K562 (cell line): ENCODE results near the gene PRDM4. TPM values are rescaled to one million over a fixed set of nuclear protein-coding genes. Genes with fewer than 3 reads are reported as not detected.

Experiments
- CBFB ChIP-seq: sonication (generic); formaldehyde crosslinking; IDR thresholded peaks from 2 replicates; pipeline ENCODE4 v1.4.0; 2020; ENCODE audit warnings: mild to moderate bottlenecking, missing genetic modification reagents
- CBX2 ChIP-seq: fragments of 200-600 bp; sonication (generic); IDR thresholded peaks from one replicate; pipeline ENCODE4 v1.6.1; 2012; ENCODE audit warnings: mild to moderate bottlenecking, low read length, inconsistent platforms; ENCODE audit not compliant: insufficient read depth, poor library complexity, severe bottlenecking
- GTF2E2 ChIP-seq: fragments of 200-800 bp; sonication (Bioruptor generic); IDR thresholded peaks from 2 replicates; pipeline ENCODE4 v1.6.1; 2016; ENCODE audit warnings: missing genetic modification characterization, missing compliant biosample characterization
- JUN ChIP-seq, 2 experiments: sonication (generic) in 1 of 2; formaldehyde crosslinking in 1 of 2; IDR thresholded peaks; 2 replicates each; pipeline versions ENCODE4 v1.6.1 to v1.8.0; 2012 to 2022; ENCODE audit warnings: borderline replicate concordance in 2 of 2, mild to moderate bottlenecking in 2 of 2, improper control_type of control experiment in 1 of 2, low read depth in 1 of 2, low read length in 1 of 2, missing genetic modification reagents in 1 of 2
- L3MBTL2 ChIP-seq: fragments of 450-650 bp; IDR thresholded peaks from 2 replicates; pipeline ENCODE4 v1.6.1; 2016; ENCODE audit warnings: mild to moderate bottlenecking, moderate library complexity
- NFIC ChIP-seq: fragments of 450-650 bp; IDR thresholded peaks from 2 replicates; pipeline ENCODE4 v1.6.1; 2017; ENCODE audit warnings: mild to moderate bottlenecking, inconsistent platforms
- POLR2B ChIP-seq: fragments of 450-650 bp; IDR thresholded peaks from 2 replicates; pipeline ENCODE4 v1.6.1; 2018; ENCODE audit warnings: low read depth; ENCODE audit not compliant: partially characterized antibody
- RBM14 ChIP-seq: fragments of 200-400 bp; formaldehyde crosslinking; IDR thresholded peaks from 2 replicates; pipeline ENCODE4 v1.6.1; 2018; ENCODE audit warnings: low read depth, mild to moderate bottlenecking, low read length, moderate library complexity, borderline replicate concordance; ENCODE audit not compliant: insufficient read depth
- SMARCC2 ChIP-seq: fragments of 450-650 bp; IDR thresholded peaks from 2 replicates; pipeline ENCODE4 v1.6.1; 2017; ENCODE audit warnings: antibody characterized with exemption, moderate library complexity, mild to moderate bottlenecking, low read depth
- ZFX ChIP-seq: sonication (generic); formaldehyde crosslinking; IDR thresholded peaks from 2 replicates; pipeline ENCODE4 v1.8.0; 2022; ENCODE audit warnings: mild to moderate bottlenecking, missing genetic modification reagents, moderate library complexity
- ZNF232 ChIP-seq: sonication (generic); formaldehyde crosslinking; IDR thresholded peaks from 2 replicates; pipeline ENCODE4 v1.8.0; 2022; ENCODE audit warnings: mild to moderate bottlenecking, missing genetic modification reagents
- ZNF282 ChIP-seq: sonication (generic); formaldehyde crosslinking; IDR thresholded peaks from 2 replicates; pipeline ENCODE4 v1.8.1; 2023; ENCODE audit warnings: missing genetic modification reagents
- ZNF3 ChIP-seq: fragments of 250-450 bp; sonication (Bioruptor Pico); IDR thresholded peaks from 2 replicates; pipeline ENCODE4 v1.5.0; 2021; ENCODE audit warnings: mild to moderate bottlenecking, moderate library complexity
- ZNF57 ChIP-seq: fragments of 450-650 bp; formaldehyde crosslinking; IDR thresholded peaks from 2 replicates; pipeline ENCODE4 v1.4.0; 2020; ENCODE audit warnings: mild to moderate bottlenecking, moderate library complexity
- polyA plus RNA-seq, 8 experiments: library from polyadenylated mRNA; depleted of rRNA in 4 of 8; stranded (reverse) in 5 of 8; unstranded in 3 of 8; fragments of >200 nt; fragmentation: Nextera tagmentation in 2 of 8; fragmentation: Illumina TruSeq in 1 of 8; extraction: Ambion mirVana in 2 of 8; extraction: Trizol in 1 of 8; gene quantifications; 2 replicates each; pipeline versions ENCODE4 v1.2.1 to v1.2.3, GENCODE V29; 2011 to 2014; ENCODE audit warnings: inconsistent platforms in 1 of 8, missing spikeins in 1 of 8
- total RNA-seq, 7 experiments: library from RNA; depleted of rRNA in 6 of 7; stranded (reverse); fragments of >200 nt in 6 of 7; fragmentation: Illumina TruSeq in 2 of 7; extraction: Trizol in 2 of 7; gene quantifications; 2 replicates each; pipeline versions ENCODE4 v1.2.1 to v1.2.3, GENCODE V29; 2011 to 2021; ENCODE audit warnings: low replicate concordance in 1 of 7
- TF ChIP-seq, protein P1 (sequence below): fragments of 250-450 bp; sonication (Bioruptor Pico); IDR thresholded peaks from 2 replicates; pipeline ENCODE4 v1.8.0; 2021; ENCODE audit warnings: moderate library complexity, mild to moderate bottlenecking, inconsistent platforms
- TF ChIP-seq, protein P2 (sequence below): IDR thresholded peaks from 2 replicates; pipeline ENCODE4 v1.6.1; 2011; ENCODE audit warnings: borderline replicate concordance, low read depth, mild to moderate bottlenecking, moderate library complexity, low read length; ENCODE audit not compliant: insufficient read depth, poor library complexity, severe bottlenecking
- TF ChIP-seq, protein P3 (sequence below): fragments of 450-650 bp; IDR thresholded peaks from 2 replicates; pipeline ENCODE4 v1.6.1; 2017; ENCODE audit warnings: antibody characterized with exemption
- TF ChIP-seq, protein P4 (sequence below): fragments of 450-650 bp; conservative IDR thresholded peaks from 2 replicates; pipeline ENCODE4 v1.6.1; 2016; ENCODE audit warnings: missing genetic modification characterization, low read depth, mild to moderate bottlenecking, control low read depth, missing compliant biosample characterization
- TF ChIP-seq, protein P5 (sequence below): sonication (generic); formaldehyde crosslinking; IDR thresholded peaks from 2 replicates; pipeline ENCODE4 v1.9.0; 2022; ENCODE audit warnings: mild to moderate bottlenecking, missing genetic modification reagents

Gene PRDM4
- total and polyA plus RNA-seq, 9 of the 15 experiments (the other 6 are each of a cell fraction or from before 2014, with no cell fraction given), result 5.9 to 26.0 (median 20.0) TPM

DNA sequence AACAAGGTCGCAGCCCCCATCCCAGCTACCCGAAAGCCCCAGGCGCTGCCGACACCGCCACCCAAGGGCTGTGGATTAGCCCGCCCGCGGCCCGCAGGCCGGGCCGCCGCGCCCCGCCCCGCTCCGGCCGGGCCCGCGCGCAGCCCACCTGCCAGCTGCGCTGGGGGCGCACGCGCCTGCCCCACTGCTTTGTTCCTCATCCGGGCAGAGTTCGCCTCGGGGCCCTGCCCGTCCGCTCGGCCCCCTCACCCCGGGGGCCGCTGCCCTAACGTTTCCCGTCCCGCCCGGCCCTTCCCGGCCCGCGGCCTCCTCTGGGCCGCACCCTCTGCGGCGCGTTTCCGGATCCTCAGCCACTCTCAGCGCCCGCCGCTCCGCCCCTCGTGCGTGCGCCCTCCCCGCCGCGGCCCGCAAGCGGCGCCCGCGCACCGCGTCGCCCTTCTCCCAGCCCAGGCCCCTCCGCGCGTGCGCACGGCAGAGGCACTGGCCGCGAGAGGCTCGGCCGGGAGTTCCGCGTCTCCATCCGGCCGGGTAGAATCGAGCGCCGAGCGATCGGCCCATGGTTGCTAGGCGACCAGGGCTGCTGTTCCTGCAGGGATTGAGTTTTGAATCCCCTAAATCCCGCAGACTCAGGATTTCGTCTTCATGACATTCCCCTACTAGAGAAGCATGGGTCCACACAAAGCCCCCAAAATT lies at the start of gene PRDM4 (continued):
- TF ChIP-seq JUN (IDR thresholded peaks at IDR 0.05; ENCODE audit: borderline replicate concordance, low read depth, low read length) (no peak), JUN (CRISPR knock-in tag; IDR thresholded peaks at IDR 0.05; ENCODE audit: borderline replicate concordance) (no peak), RBM14 (no peak), ZNF232 (CRISPR knock-in tag) (no peak), CBX2 (no peak), L3MBTL2 (peak; percentile 77), ZNF57 (CRISPR knock-in tag) (no peak), SMARCC2 (no peak), GTF2E2 (no peak), ZFX (CRISPR knock-in tag) (peak; percentile 94), POLR2B (peak; percentile 52), ZNF3 (no peak), ZNF282 (CRISPR knock-in tag) (no peak), NFIC (peak; percentile 13; the same call in 1 of the 2 replicates), CBFB (CRISPR knock-in tag) (no peak)
- TF ChIP-seq, protein P1, sequence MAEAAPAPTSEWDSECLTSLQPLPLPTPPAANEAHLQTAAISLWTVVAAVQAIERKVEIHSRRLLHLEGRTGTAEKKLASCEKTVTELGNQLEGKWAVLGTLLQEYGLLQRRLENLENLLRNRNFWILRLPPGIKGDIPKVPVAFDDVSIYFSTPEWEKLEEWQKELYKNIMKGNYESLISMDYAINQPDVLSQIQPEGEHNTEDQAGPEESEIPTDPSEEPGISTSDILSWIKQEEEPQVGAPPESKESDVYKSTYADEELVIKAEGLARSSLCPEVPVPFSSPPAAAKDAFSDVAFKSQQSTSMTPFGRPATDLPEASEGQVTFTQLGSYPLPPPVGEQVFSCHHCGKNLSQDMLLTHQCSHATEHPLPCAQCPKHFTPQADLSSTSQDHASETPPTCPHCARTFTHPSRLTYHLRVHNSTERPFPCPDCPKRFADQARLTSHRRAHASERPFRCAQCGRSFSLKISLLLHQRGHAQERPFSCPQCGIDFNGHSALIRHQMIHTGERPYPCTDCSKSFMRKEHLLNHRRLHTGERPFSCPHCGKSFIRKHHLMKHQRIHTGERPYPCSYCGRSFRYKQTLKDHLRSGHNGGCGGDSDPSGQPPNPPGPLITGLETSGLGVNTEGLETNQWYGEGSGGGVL (CRISPR knock-in tag), result no peak
- TF ChIP-seq, protein P2, sequence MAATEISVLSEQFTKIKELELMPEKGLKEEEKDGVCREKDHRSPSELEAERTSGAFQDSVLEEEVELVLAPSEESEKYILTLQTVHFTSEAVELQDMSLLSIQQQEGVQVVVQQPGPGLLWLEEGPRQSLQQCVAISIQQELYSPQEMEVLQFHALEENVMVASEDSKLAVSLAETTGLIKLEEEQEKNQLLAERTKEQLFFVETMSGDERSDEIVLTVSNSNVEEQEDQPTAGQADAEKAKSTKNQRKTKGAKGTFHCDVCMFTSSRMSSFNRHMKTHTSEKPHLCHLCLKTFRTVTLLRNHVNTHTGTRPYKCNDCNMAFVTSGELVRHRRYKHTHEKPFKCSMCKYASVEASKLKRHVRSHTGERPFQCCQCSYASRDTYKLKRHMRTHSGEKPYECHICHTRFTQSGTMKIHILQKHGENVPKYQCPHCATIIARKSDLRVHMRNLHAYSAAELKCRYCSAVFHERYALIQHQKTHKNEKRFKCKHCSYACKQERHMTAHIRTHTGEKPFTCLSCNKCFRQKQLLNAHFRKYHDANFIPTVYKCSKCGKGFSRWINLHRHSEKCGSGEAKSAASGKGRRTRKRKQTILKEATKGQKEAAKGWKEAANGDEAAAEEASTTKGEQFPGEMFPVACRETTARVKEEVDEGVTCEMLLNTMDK, result peak; percentile 30
- TF ChIP-seq, protein P3, sequence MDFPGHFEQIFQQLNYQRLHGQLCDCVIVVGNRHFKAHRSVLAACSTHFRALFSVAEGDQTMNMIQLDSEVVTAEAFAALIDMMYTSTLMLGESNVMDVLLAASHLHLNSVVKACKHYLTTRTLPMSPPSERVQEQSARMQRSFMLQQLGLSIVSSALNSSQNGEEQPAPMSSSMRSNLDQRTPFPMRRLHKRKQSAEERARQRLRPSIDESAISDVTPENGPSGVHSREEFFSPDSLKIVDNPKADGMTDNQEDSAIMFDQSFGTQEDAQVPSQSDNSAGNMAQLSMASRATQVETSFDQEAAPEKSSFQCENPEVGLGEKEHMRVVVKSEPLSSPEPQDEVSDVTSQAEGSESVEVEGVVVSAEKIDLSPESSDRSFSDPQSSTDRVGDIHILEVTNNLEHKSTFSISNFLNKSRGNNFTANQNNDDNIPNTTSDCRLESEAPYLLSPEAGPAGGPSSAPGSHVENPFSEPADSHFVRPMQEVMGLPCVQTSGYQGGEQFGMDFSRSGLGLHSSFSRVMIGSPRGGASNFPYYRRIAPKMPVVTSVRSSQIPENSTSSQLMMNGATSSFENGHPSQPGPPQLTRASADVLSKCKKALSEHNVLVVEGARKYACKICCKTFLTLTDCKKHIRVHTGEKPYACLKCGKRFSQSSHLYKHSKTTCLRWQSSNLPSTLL, result no peak
- TF ChIP-seq, protein P4, sequence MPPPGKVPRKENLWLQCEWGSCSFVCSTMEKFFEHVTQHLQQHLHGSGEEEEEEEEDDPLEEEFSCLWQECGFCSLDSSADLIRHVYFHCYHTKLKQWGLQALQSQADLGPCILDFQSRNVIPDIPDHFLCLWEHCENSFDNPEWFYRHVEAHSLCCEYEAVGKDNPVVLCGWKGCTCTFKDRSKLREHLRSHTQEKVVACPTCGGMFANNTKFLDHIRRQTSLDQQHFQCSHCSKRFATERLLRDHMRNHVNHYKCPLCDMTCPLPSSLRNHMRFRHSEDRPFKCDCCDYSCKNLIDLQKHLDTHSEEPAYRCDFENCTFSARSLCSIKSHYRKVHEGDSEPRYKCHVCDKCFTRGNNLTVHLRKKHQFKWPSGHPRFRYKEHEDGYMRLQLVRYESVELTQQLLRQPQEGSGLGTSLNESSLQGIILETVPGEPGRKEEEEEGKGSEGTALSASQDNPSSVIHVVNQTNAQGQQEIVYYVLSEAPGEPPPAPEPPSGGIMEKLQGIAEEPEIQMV (tag), result no peak
- TF ChIP-seq, protein P5, sequence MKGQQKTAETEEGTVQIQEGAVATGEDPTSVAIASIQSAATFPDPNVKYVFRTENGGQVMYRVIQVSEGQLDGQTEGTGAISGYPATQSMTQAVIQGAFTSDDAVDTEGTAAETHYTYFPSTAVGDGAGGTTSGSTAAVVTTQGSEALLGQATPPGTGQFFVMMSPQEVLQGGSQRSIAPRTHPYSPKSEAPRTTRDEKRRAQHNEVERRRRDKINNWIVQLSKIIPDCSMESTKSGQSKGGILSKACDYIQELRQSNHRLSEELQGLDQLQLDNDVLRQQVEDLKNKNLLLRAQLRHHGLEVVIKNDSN (CRISPR knock-in tag), result no peak
